NCI-H2081 treated with DMSO at 0.1 percent for 48 hours (cell line): Measurements from ENCODE around the gene SLC24A3.

Experiments used
- DNase-seq: peaks from one replicate; lab custom pipeline; 2025; lab: John Stamatoyannopoulos, UW

The SLC24A3 gene

GRCh38 chr20:19598117-19598850, 385.8 kb downstream of the SLC24A3 start:
- no peak for DNase-seq

- DNase-seq, result no peak
Observed at GRCh38 chr20:19599200-19599599, 386.8 kb downstream of the SLC24A3 start.

- DNase-seq, result no peak
Observed at GRCh38 chr20:19600042-19600441, 387.6 kb downstream of the SLC24A3 start.

- DNase-seq, result no peak
Observed at GRCh38 chr20:19601126-19601810, 388.8 kb downstream of the SLC24A3 start.

GRCh38 chr20:19602675-19603375, 390.4 kb downstream of the SLC24A3 start:
- DNase-seq, result no peak

GRCh38 chr20:19603376-19603750, 390.9 kb downstream of the SLC24A3 start:
- DNase-seq, result no peak

- no peak for DNase-seq
Observed at GRCh38 chr20:19605786-19606485, 393.5 kb downstream of the SLC24A3 start.

GRCh38 chr20:19609642-19610223, 397.3 kb downstream of the SLC24A3 start:
- DNase-seq, result no peak

- no peak for DNase-seq
Observed at GRCh38 chr20:19615629-19616028, 403.2 kb downstream of the SLC24A3 start.

GRCh38 chr20:19616081-19616480, 403.6 kb downstream of the SLC24A3 start:
- DNase-seq, result no peak

- DNase-seq, result no peak
Observed at GRCh38 chr20:19616620-19617019, 404.2 kb downstream of the SLC24A3 start.

- no peak for DNase-seq
Observed at GRCh38 chr20:19617256-19617655, 404.8 kb downstream of the SLC24A3 start.

- DNase-seq, result no peak
Observed at GRCh38 chr20:19618711-19619110, 406.3 kb downstream of the SLC24A3 start.

GRCh38 chr20:19619904-19620430, 407.5 kb downstream of the SLC24A3 start:
- DNase-seq, result no peak

GRCh38 chr20:19620446-19620845, 408.0 kb downstream of the SLC24A3 start:
- DNase-seq, result no peak

GRCh38 chr20:19621072-19621471, 408.6 kb downstream of the SLC24A3 start:
- DNase-seq, result no peak

GRCh38 chr20:19624221-19624965, 412.0 kb downstream of the SLC24A3 start:
- no peak for DNase-seq

- no peak for DNase-seq
Observed at GRCh38 chr20:19625426-19625825, 413.0 kb downstream of the SLC24A3 start.

GRCh38 chr20:19626896-19627295, 414.5 kb downstream of the SLC24A3 start:
- no peak for DNase-seq

GRCh38 chr20:19628570-19629134, 416.2 kb downstream of the SLC24A3 start:
- peak; percentile 34 for DNase-seq

GRCh38 chr20:19631410-19631809, 419.0 kb downstream of the SLC24A3 start:
- no peak for DNase-seq
